Left lung (tissue), 10 donors: ENCODE data around the gene SREBF2. TPM values are rescaled to one million over a fixed set of nuclear protein-coding genes. Genes with fewer than 3 reads are reported as not detected.

Source experiments
- ATAC-seq: fragments of 200-7000 bp; cut with Tn5 transposase; one replicate; pipeline ENCODE4 v1.9.1; 2020; ENCODE audit warnings: moderate library complexity
- DNase-seq, 4 donors: peaks; one replicate each; pipeline ENCODE4 v3.0.0-alpha.2; 2013 to 2020
- H3K27ac ChIP-seq, 2 donors: fragments of 200-600 bp; sonication (generic) in 1 of 2; one replicate each; pipeline versions ENCODE4 v1.5.0 to v1.8.0; 2020 to 2021
- H3K27me3 ChIP-seq, 2 donors: fragments of 200-600 bp; sonication (generic) in 1 of 2; one replicate each; pipeline versions ENCODE4 v1.5.0 to v1.8.0; 2020 to 2021
- H3K36me3 ChIP-seq, 2 donors: fragments of 200-600 bp; sonication (generic) in 1 of 2; one replicate each; pipeline versions ENCODE4 v1.5.0 to v1.8.0; 2020 to 2021
- H3K4me1 ChIP-seq, 2 donors: fragments of 200-600 bp; one replicate each; pipeline ENCODE4 v1.8.0; 2021
- H3K4me3 ChIP-seq, 2 donors: fragments of 200-600 bp; sonication (generic) in 1 of 2; one replicate each; pipeline versions ENCODE4 v1.5.0 to v1.8.0; 2020 to 2021; ENCODE audit warnings: mild to moderate bottlenecking in 1 of 2
- H3K9me3 ChIP-seq, 2 donors: fragments of 200-600 bp; sonication (generic) in 1 of 2; one replicate each; pipeline versions ENCODE4 v1.5.0 to v1.8.0; 2020 to 2021
- CTCF ChIP-seq, 2 donors: fragments of 200-600 bp; sonication (generic) in 1 of 2; IDR thresholded peaks; one replicate each; pipeline versions ENCODE4 v1.5.0 to v1.8.0; 2021; ENCODE audit warnings: antibody characterized with exemption in 2 of 2
- intact Hi-C, 2 donors: fragments of 100-400 bp; cut with DNase I; formaldehyde crosslinking; loops; one replicate each; pipeline versions ENCODE4 v1.11.2 to v1.14.2; 2022
- polyA plus RNA-seq, 6 donors: library from polyadenylated mRNA; unstranded; fragments of 120-200 nt; gene quantifications; one replicate each; pipeline ENCODE4 v1.2.1, GENCODE V29; 2013; ENCODE audit not compliant: insufficient read length in 6 of 6
- total RNA-seq, 2 donors: library from RNA; stranded (reverse); fragmentation: NEBNext Ultra II Directional; extraction: Animal tissue kit (Norgen Biotek cat#: 25700); gene quantifications; one replicate each; pipeline ENCODE4 v1.2.1, GENCODE V29; 2021
- donor health status: DM: no; HTN: yes; CAD: no.
- donor health status: DM: no; HTN: no; CAD: no.

SREBF2 gene
- total and polyA plus RNA-seq, 8 donors, result 49.2 to 162 (median 75.7) TPM

GRCh38 chr22:41875531-41876270, 42.8 kb downstream of the SREBF2 start:
- Histone ChIP-seq H3K4me3 (no peak overlapping the region), H3K27ac (no peak overlapping the region), H3K4me1 (no peaks in the 10 kb centered on the region), H3K9me3 (no peaks in the 10 kb centered on the region), H3K36me3 (peaks cover 7 to 100% of the 10 kb centered on the region in 2 donors), H3K27me3 (no peaks in the 10 kb centered on the region)
- intact Hi-C loops, result no loop called here
- no peak for TF ChIP-seq CTCF (IDR thresholded peaks at IDR 0.05)
- ATAC-seq (no peak), DNase-seq (no peak)

- peaks cover 7 to 100% of the 10 kb centered on the region in 2 donors for H3K36me3 ChIP-seq
- no peak overlapping the region for H3K27ac ChIP-seq
- TF ChIP-seq CTCF (IDR thresholded peaks at IDR 0.05), result no peak
- ATAC-seq, result no peak
- no peak overlapping the region for H3K4me3 ChIP-seq
- no peaks in the 10 kb centered on the region for H3K4me1 ChIP-seq
- no peak for DNase-seq
- intact Hi-C loops, result no loop called here
- H3K27me3 ChIP-seq, result no peaks in the 10 kb centered on the region
- H3K9me3 ChIP-seq, result no peaks in the 10 kb centered on the region
These were observed 43.4 kb downstream of the SREBF2 start for GRCh38 chr22:41876275-41876674.

- no peaks in the 10 kb centered on the region for H3K27me3 ChIP-seq
- no peak for DNase-seq
- no peak for TF ChIP-seq CTCF (IDR thresholded peaks at IDR 0.05)
- H3K27ac ChIP-seq, result no peak overlapping the region
- H3K9me3 ChIP-seq, result no peaks in the 10 kb centered on the region
- H3K4me1 ChIP-seq, result no peaks in the 10 kb centered on the region
- intact Hi-C loops, result no loop called here
- no peak for ATAC-seq
- no peak overlapping the region for H3K4me3 ChIP-seq
- H3K36me3 ChIP-seq, result peaks cover 7 to 100% of the 10 kb centered on the region in 2 donors
These were observed 43.8 kb downstream of the SREBF2 start for GRCh38 chr22:41876675-41877074.

DNA sequence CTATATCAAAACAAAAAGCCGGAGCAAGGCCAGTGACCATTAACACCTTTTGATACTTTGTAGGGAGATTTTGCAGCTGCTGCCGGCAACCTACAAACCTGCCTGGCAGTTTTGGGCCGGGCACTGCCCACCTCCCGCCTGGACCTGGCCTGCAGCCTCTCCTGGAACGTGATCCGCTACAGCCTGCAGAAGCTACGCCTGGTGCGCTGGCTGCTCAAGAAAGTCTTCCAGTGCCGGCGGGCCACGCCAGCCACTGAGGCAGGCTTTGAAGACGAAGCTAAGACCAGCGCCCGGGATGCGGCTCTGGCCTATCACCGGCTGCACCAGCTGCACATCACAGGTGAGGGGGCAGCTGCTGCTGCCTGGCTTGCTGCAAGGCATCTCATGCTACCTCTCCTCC, 47.7 kb downstream of the SREBF2 start:
- Histone ChIP-seq H3K4me3 (no peak overlapping the region), H3K36me3 (peaks cover 5 to 100% of the 10 kb centered on the region in 2 donors), H3K27me3 (no peaks in the 10 kb centered on the region), H3K27ac (no peak overlapping the region), H3K4me1 (no peaks in the 10 kb centered on the region), H3K9me3 (no peaks in the 10 kb centered on the region)
- intact Hi-C loops, result no loop called here
- no peak for TF ChIP-seq CTCF (IDR thresholded peaks at IDR 0.05)
- DNase-seq (no peak), ATAC-seq (no peak)

DNA sequence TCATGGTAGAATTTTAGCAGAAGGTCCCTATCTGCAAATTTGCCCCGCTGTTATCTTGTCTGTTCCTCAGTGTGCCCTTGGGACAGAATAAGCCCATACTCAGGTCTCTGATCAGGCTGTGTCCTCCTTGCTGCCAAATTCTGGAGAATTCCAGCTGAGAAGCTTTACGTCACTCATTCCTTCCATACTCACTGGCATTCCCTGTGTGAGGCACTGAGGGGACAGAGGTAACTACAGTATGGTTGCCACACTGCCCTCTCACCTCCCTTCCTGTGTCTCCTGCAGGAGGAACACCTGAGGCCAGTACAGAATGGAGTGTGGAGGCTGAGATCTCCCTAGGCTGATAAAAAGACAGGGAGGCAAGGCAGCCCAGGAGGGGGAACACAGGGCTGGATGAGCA, 50.5 kb downstream of the SREBF2 start:
- Histone ChIP-seq H3K27ac (no peak overlapping the region), H3K36me3 (peaks cover 8 to 100% of the 10 kb centered on the region in 2 donors), H3K27me3 (no peaks in the 10 kb centered on the region), H3K4me1 (no peaks in the 10 kb centered on the region), H3K9me3 (no peaks in the 10 kb centered on the region), H3K4me3 (no peak overlapping the region)
- ATAC-seq (no peak), DNase-seq (no peak)
- no peak for TF ChIP-seq CTCF (IDR thresholded peaks at IDR 0.05)
- intact Hi-C loops, result no loop called here
